Loucy (cell line): Measurements from ENCODE around the gene MEIOC.

Source experiments
- H2AFZ ChIP-seq: fragments of 200-600 bp; sonication (generic); 2 replicates; pipeline ENCODE4 v1.6.0; 2016; ENCODE audit warnings: antibody characterized with exemption, mild to moderate bottlenecking, low read length, moderate library complexity
- H3F3A ChIP-seq: fragments of 200-600 bp; 2 replicates; pipeline ENCODE4 v1.6.0; 2016; ENCODE audit warnings: antibody characterized with exemption, low read depth, mild to moderate bottlenecking
- H3K27me3 ChIP-seq: fragments of 200-600 bp; sonication (generic); 2 replicates; pipeline ENCODE4 v1.6.1; 2014; ENCODE audit warnings: low read length, mild to moderate bottlenecking; ENCODE audit not compliant: insufficient read depth, poor library complexity, severe bottlenecking
- H3K36me3 ChIP-seq: fragments of 200-600 bp; sonication (generic); 2 replicates; pipeline ENCODE4 v1.6.1; 2016; ENCODE audit warnings: low read length; ENCODE audit not compliant: insufficient read depth
- H3K4me1 ChIP-seq: fragments of 200-600 bp; sonication (generic); 2 replicates; pipeline ENCODE4 v1.5.1; 2014; ENCODE audit warnings: low read length, mild to moderate bottlenecking; ENCODE audit not compliant: insufficient read depth, poor library complexity, severe bottlenecking
- H3K4me2 ChIP-seq: fragments of 200-600 bp; sonication (generic); 2 replicates; pipeline ENCODE4 v1.6.0; 2014; ENCODE audit warnings: antibody characterized with exemption, low read length, low read depth, mild to moderate bottlenecking; ENCODE audit not compliant: poor library complexity, severe bottlenecking
- H3K4me3 ChIP-seq: fragments of 200-600 bp; sonication (generic); 2 replicates; pipeline ENCODE4 v1.5.1; 2014; ENCODE audit warnings: low read length, mild to moderate bottlenecking, mixed read lengths; ENCODE audit not compliant: poor library complexity, severe bottlenecking
- H3K79me2 ChIP-seq: fragments of 200-600 bp; sonication (generic); 2 replicates; pipeline ENCODE4 v1.6.1; 2014; ENCODE audit warnings: low read length; ENCODE audit not compliant: insufficient read depth
- H3K9ac ChIP-seq: fragments of 200-600 bp; sonication (generic); 2 replicates; pipeline ENCODE4 v1.6.0; 2014; ENCODE audit warnings: mild to moderate bottlenecking, low read depth, low read length, moderate library complexity; ENCODE audit not compliant: poor library complexity, severe bottlenecking
- H3K9me2 ChIP-seq: fragments of 200-600 bp; sonication (generic); replicated peaks from 2 replicates; pipeline ENCODE4 v1.6.1; 2016; ENCODE audit warnings: low read depth, low read length, mixed read lengths
- H3K9me3 ChIP-seq: fragments of 200-600 bp; sonication (generic); 2 replicates; pipeline ENCODE4 v1.6.1; 2014; ENCODE audit warnings: mild to moderate bottlenecking, antibody characterized with exemption, low read length, low read depth; ENCODE audit not compliant: insufficient read depth
- H4K20me1 ChIP-seq: fragments of 200-600 bp; sonication (generic); 2 replicates; pipeline ENCODE4 v1.6.0; 2014; ENCODE audit warnings: antibody characterized with exemption, low read length, mild to moderate bottlenecking; ENCODE audit not compliant: insufficient read depth, poor library complexity, severe bottlenecking
- CTCF ChIP-seq: fragments of 200-600 bp; sonication (generic); conservative IDR thresholded peaks from 2 replicates; pipeline ENCODE4 v1.5.1; 2014; ENCODE audit warnings: mild to moderate bottlenecking, antibody characterized with exemption, low read length
- EZH2phosphoT487 ChIP-seq: fragments of 200-600 bp; IDR thresholded peaks from 2 replicates; pipeline ENCODE4 v1.6.1; 2018; ENCODE audit warnings: antibody characterized with exemption, mild to moderate bottlenecking, moderate library complexity, borderline replicate concordance

The MEIOC gene

GRCh38 chr17:44628243-44629188, 27.8 kb upstream of the MEIOC start:
- Histone ChIP-seq H3K27me3 (no peaks in the 10 kb centered on the region), H3F3A (no peaks in the 10 kb centered on the region), H3K4me3 (no peak overlapping the region), H2AFZ (no peak overlapping the region), H4K20me1 (no peaks in the 10 kb centered on the region), H3K9ac (no peak overlapping the region), H3K36me3 (no peaks in the 10 kb centered on the region), H3K4me2 (no peak overlapping the region), H3K9me3 (no peaks in the 10 kb centered on the region), H3K4me1 (no peaks in the 10 kb centered on the region), H3K79me2 (no peaks in the 10 kb centered on the region), H3K9me2 (no peaks in the 10 kb centered on the region)
- TF ChIP-seq CTCF (no peak), EZH2phosphoT487 (no peak)

DNA sequence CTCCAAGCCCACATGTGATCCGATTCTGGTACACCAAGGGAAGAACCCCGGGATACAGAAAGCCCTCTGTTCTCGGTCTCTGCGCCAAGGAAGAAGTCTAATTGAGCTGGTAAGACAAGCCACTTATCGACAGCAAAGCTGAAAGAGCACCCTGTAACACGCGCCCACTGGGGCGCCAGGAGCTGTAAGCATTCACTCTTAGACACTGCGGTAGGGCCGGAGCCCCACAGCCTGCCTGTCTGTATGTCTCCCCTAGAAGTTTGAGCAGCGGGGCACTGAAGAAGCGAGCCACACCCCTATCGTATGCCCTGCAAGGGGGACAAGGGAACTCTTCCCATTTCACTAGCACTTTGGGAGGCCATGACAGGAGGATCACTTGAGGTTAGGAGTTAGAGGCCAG, 27.0 kb upstream of the MEIOC start:
- Histone ChIP-seq H3F3A (no peaks in the 10 kb centered on the region), H4K20me1 (no peaks in the 10 kb centered on the region), H2AFZ (no peak overlapping the region), H3K9ac (no peak overlapping the region), H3K9me3 (no peaks in the 10 kb centered on the region), H3K4me2 (no peak overlapping the region), H3K36me3 (no peaks in the 10 kb centered on the region), H3K4me3 (no peak overlapping the region), H3K9me2 (no peaks in the 10 kb centered on the region), H3K79me2 (no peaks in the 10 kb centered on the region), H3K4me1 (no peaks in the 10 kb centered on the region), H3K27me3 (no peaks in the 10 kb centered on the region)
- no peak for TF ChIP-seq CTCF

DNA sequence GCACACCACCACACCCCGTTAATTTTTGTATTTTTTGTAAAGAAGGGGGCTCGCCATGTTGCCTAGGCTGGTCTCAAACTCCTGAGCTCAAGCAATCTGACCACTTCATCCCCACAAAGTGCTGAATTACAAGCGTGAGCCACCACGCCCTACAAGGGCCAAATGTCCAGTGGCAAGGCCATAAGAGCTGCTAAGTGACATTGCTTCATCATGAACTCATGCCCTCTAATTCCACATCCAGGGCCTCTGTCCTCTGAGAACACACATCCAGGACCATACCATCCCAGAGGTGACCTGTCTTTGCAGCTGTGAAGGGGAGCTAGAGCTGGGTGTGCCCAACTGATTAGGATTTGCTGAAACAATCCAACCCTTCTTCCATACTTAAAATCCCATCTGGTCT, 25.6 kb upstream of the MEIOC start:
- H3K9ac ChIP-seq, result no peak overlapping the region
- no peak overlapping the region for H2AFZ ChIP-seq
- TF ChIP-seq EZH2phosphoT487 (no peak), CTCF (no peak)
- H3K9me3 ChIP-seq, result no peaks in the 10 kb centered on the region
- no peaks in the 10 kb centered on the region for H3F3A ChIP-seq
- no peaks in the 10 kb centered on the region for H3K27me3 ChIP-seq
- H3K79me2 ChIP-seq, result no peaks in the 10 kb centered on the region
- H3K9me2 ChIP-seq, result no peaks in the 10 kb centered on the region
- no peaks in the 10 kb centered on the region for H3K4me1 ChIP-seq
- no peaks in the 10 kb centered on the region for H4K20me1 ChIP-seq
- H3K4me3 ChIP-seq, result no peak overlapping the region
- H3K36me3 ChIP-seq, result no peaks in the 10 kb centered on the region
- H3K4me2 ChIP-seq, result no peak overlapping the region
